Heart left ventricle (tissue), 16 donors: ENCODE measurements around the gene NOTCH4. TPM values are rescaled to one million over a fixed set of nuclear protein-coding genes. Genes with fewer than 3 reads are reported as not detected.
A peak's percentile ranks its signal among the peaks of the same experiment; 100 is the strongest.

ENCODE experiments used
- ATAC-seq, 4 donors: fragments of 200-7000 bp; cut with Tn5 transposase; one replicate each; pipeline ENCODE4 v1.9.1; 2020 to 2022; ENCODE audit warnings: moderate library complexity in 4 of 4, mild to moderate bottlenecking in 3 of 4, moderate number of reproducible peaks in 1 of 4
- DNase-seq, 5 donors: peaks; one replicate each; pipeline ENCODE4 v3.0.0-alpha.2; 2020
- H3K27ac ChIP-seq, 12 donors: fragments of 200-600 bp; sonication (generic) in 4 of 12; one replicate each; pipeline versions ENCODE4 v1.5.0 to v1.8.0; 2016 to 2022; ENCODE audit warnings: mild to moderate bottlenecking in 2 of 12
- H3K27me3 ChIP-seq, 9 donors: fragments of 200-600 bp; sonication (generic) in 2 of 9; one replicate each; pipeline versions ENCODE4 v1.5.1 to v1.8.0; 2016 to 2022; ENCODE audit warnings: mild to moderate bottlenecking in 3 of 9
- H3K36me3 ChIP-seq, 9 donors: fragments of 200-600 bp; sonication (generic) in 2 of 9; one replicate each; pipeline versions ENCODE4 v1.5.0 to v1.8.0; 2018 to 2022; ENCODE audit warnings: mild to moderate bottlenecking in 2 of 9
- H3K4me1 ChIP-seq, 12 donors: fragments of 200-600 bp; sonication (generic) in 4 of 12; one replicate each; pipeline versions ENCODE4 v1.5.0 to v1.8.0; 2016 to 2022; ENCODE audit warnings: mild to moderate bottlenecking in 3 of 12
- H3K4me3 ChIP-seq, 12 donors: fragments of 200-600 bp; sonication (generic) in 4 of 12; one replicate each; pipeline versions ENCODE4 v1.5.0 to v1.8.0; 2017 to 2022; ENCODE audit warnings: mild to moderate bottlenecking in 9 of 12, moderate library complexity in 4 of 12
- H3K9me3 ChIP-seq, 12 donors: fragments of 200-600 bp; sonication (generic) in 4 of 12; one replicate each; pipeline versions ENCODE4 v1.5.0 to v1.8.0; 2016 to 2022; ENCODE audit warnings: mild to moderate bottlenecking in 1 of 12
- POLR2A ChIP-seq, 2 donors: fragments of 450-650 bp; IDR thresholded peaks; one replicate each; pipeline ENCODE4 v1.6.1; 2017; ENCODE audit warnings: antibody characterized with exemption in 2 of 2, mild to moderate bottlenecking in 2 of 2, moderate library complexity in 2 of 2
- WGBS, 4 donors: extraction: QIAGEN DNeasy Blood & Tissue Kit in 2 of 4; methylation state at CpG; one replicate each; pipeline versions ENCODE4 v1.1.5 to v1.1.7; 2013 to 2018; 5-methylcytosine and 5-hydroxymethylcytosine counted together
- intact Hi-C, 10 donors: fragments of 100-400 bp; cut with DNase I; formaldehyde crosslinking; loops; one replicate each; pipeline versions ENCODE4 v1.11.1 to v1.14.2; 2022
- polyA plus RNA-seq, 2 donors: library from polyadenylated mRNA; stranded (reverse); fragments of 200-250 nt; gene quantifications; one replicate each; pipeline ENCODE4 v1.2.3, GENCODE V29; 2013
- total RNA-seq, 9 donors: library from RNA; depleted of rRNA in 2 of 9; stranded (reverse); fragments of >200 nt in 2 of 9; fragmentation: NEBNext Ultra II Directional in 3 of 9; extraction: Animal tissue kit (Norgen Biotek cat#: 25700) in 3 of 9; gene quantifications; one replicate each; pipeline versions ENCODE4 v1.1.0 to v1.2.4, GENCODE V29; 2016 to 2023
- TF ChIP-seq, protein P1 (sequence below), 12 donors: fragments of 200-600 bp; sonication (generic) in 4 of 12; IDR thresholded peaks; one replicate each; pipeline versions ENCODE4 v1.5.0 to v1.8.0; 2018 to 2022; ENCODE audit warnings: antibody characterized with exemption in 12 of 12, mild to moderate bottlenecking in 5 of 12
- donor health status: ischemic (EF 13 %, LVEDD 7.1; RV severe dilation, severe dysfunction).
- donor health status: healthy with polysubstance abuse.
- donor health status: DM: no; HTN: yes; CAD: no.
- donor health status: DM: no; HTN: no; CAD: no.
- donor health status: ischemic (EF 25% LVEDD 6.9; RV normal size, moderate dysfunction).
- donor health status: ischemic (EF 25% LVEDD 5.7; RV mildly dilated, moderate dysfunction).
- donor health status: healthy.
- donor health status: DM: yes; HTN: yes; CAD: no.
- donor health status: ischemic (EF 35%, LVEDD 5.7; RV mildly dilated, moderate dysfunction).
- donor health status: nonischemic (EF 11% LVEDD 7.7; RV severe dilation, severe dysfunction).
- donor health status: DM: yes; HTN: yes; CAD: no.
- donor health status: PGD.
- donor health status: ischemic (EF 29% LVEDD 5.4; RV normal size, mild dysfunction).
- donor health status: nonischemic (EF 23%, LVEDD 6.1; RV moderate dilation, normal function).

NOTCH4 gene
- total and polyA plus RNA-seq, 11 donors: 15.8 to 55.5 (median 24.9) TPM

DNA sequence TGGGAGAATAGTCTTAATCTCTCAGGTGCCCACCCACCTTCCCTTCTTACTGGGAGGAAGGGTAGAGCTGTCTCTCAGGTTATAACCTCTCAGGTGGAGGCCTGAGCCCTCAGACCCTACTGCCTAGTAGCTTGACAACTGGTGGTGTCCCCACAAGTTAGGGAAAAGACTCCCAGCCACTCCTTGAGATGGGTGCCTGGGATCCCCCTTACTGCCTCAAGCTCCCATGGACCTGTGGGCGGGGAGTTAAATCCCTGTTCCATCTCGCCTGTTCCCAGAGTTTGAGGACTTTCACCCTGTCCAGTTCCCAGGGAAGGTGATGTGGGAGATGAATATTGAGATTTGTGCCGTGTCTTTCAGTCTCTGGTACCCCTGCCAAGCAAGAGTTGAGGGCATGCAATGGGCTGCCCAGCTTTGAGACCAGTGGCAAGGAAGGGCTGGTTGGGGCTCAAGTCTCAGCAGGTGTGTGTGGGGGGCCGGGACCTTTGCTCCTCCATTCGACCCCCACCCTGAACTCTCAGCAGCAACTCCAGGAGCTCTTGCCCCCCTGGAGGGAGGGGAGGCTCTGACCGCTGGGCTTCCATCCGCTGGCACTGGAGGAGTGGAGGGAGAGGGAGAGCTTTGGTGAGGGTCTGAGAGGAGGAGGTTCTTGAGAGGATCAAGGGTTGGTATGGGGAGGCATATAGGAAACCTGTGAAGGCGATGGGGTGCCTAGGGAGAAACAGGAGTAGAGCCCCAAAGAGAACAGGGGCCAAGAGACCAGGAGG is 32.8 kb downstream of the NOTCH4 start:
- H3K4me3 ChIP-seq: peak overlapping the region; percentile 5 to 93 (median 80)
- no peak for ATAC-seq
- H3K36me3 ChIP-seq: peaks cover 0 to 25% (median 17%) of the 10 kb centered on the region in 9 donors
- peaks cover 0 to 76% (median 57%) of the 10 kb centered on the region in 12 donors for H3K4me1 ChIP-seq
- peak in 2 of 5 donors; percentile 32 to 54 for DNase-seq
- no peak for TF ChIP-seq POLR2A (IDR thresholded peaks at IDR 0.05)
- TF ChIP-seq, protein P1, sequence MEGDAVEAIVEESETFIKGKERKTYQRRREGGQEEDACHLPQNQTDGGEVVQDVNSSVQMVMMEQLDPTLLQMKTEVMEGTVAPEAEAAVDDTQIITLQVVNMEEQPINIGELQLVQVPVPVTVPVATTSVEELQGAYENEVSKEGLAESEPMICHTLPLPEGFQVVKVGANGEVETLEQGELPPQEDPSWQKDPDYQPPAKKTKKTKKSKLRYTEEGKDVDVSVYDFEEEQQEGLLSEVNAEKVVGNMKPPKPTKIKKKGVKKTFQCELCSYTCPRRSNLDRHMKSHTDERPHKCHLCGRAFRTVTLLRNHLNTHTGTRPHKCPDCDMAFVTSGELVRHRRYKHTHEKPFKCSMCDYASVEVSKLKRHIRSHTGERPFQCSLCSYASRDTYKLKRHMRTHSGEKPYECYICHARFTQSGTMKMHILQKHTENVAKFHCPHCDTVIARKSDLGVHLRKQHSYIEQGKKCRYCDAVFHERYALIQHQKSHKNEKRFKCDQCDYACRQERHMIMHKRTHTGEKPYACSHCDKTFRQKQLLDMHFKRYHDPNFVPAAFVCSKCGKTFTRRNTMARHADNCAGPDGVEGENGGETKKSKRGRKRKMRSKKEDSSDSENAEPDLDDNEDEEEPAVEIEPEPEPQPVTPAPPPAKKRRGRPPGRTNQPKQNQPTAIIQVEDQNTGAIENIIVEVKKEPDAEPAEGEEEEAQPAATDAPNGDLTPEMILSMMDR (IDR thresholded peaks at IDR 0.05): no peak
- H3K27me3 ChIP-seq: no peaks in the 10 kb centered on the region
- 79 to 89% (median 82%) methylated on average over 8 of the region's 8 CpGs for WGBS, 4 donors
- H3K27ac ChIP-seq: peak overlapping the region; percentile 90 to 100 (median 97)
- intact Hi-C loops: loop anchor here in 3 of 10 donors (5.0 to 10.0 kb wide), 3 partner anchors 64 to 1014 kb away; partner anchors contain the start of genes ATF6B (in 1 of the 3), HSD17B8 (in 1 of the 3), RING1 (in 1 of the 3) and RXRB (in 1 of the 3)
- H3K9me3 ChIP-seq: no peaks in the 10 kb centered on the region

DNA sequence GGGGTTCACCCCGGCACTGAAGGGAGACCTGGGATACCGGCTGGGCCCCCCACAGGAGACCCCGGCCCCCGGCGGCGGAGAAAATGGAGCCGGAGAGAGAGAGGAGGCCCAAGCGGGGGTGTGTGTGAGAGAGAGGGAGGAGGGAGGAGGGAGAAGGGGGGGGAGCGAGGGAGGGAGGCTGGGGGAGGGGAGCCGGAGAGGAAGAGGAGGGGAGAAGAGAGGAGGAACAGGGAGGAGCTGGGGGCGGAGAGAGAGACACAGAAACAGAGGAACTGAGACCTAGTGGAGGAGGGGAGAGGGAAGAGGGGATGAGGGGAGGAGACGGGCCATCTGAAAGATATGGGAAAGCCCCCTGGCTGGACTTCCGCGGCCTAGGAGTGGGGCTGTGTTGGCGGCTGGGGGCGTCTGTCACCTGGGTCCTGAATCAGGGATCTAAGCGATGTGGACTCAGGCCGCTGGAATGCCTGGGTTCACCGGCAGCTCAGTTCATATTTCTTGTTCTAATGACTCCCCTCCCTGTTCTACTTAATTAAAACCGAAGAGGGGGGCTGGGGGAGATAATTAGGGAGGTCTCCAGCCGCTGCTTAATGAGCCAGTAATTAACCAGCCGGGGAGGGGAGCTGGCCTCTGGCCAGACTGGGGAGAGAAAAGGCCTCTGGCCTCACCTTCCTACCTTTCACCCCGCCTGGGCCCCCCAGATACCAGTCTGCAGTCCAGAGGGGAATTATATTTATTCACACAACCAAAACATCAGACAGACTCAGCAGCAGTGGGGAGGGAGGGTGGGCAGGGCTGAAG is 33.6 kb downstream of the NOTCH4 start, which contains the start of gene PBX2:
Gene PBX2, minus strand, starts transcription at position 149 of the 798 bp plus-strand sequence. CDS start 287 bp downstream, outside the sequence.
- WGBS, 4 donors: 2 to 3% (median 3%) methylated on average over 20 to 23 of the region's 23 CpGs
- TF ChIP-seq POLR2A (IDR thresholded peaks at IDR 0.05): peak in 1 of 2 donors; percentile 83
- TF ChIP-seq, protein P1 (IDR thresholded peaks at IDR 0.05): no peak
- intact Hi-C loops: loop anchor here in 3 of 10 donors (5.0 to 10.0 kb wide), 3 partner anchors 63 to 1015 kb away; partner anchors contain the start of genes ATF6B (in 1 of the 3), HSD17B8 (in 1 of the 3), RING1 (in 1 of the 3) and RXRB (in 1 of the 3)

DNA sequence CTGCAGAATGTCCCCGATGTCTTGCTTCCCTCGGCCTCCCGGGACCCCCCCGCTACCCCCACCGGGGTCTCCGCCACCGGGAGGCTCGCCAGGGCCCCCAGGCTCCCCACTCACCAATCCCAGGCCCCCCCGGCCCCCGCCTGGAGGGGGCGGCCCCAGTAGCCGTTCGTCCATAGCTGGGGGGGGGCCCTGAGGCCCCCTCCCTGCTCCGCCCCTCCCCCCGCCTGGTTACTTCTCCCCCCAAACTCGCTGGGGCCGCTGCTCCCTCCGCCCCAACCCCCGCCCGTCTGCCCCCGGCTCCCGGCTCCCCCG is 34.2 kb downstream of the NOTCH4 start:
- Histone ChIP-seq H3K36me3 (peaks cover 0 to 27% (median 19%) of the 10 kb centered on the region in 9 donors), H3K27me3 (no peaks in the 10 kb centered on the region), H3K4me3 (peak overlapping the region; percentile 59 to 93 (median 80)), H3K4me1 (peaks cover 0 to 82% (median 55%) of the 10 kb centered on the region in 12 donors), H3K9me3 (no peaks in the 10 kb centered on the region), H3K27ac (peak overlapping the region; percentile 90 to 100 (median 97))
- 10 to 22% (median 15%) methylated on average over 11 to 23 of the region's 23 CpGs; no CpG with 5 or more reads in 1 of the 4 donors for WGBS, 4 donors
- DNase-seq: no peak
- ATAC-seq: peak in 3 of 4 donors; percentile 1 to 4 (median 1)
- TF ChIP-seq POLR2A (IDR thresholded peaks at IDR 0.05): no peak
- TF ChIP-seq, protein P1 (IDR thresholded peaks at IDR 0.05): no peak
- intact Hi-C loops: loop anchor here in 3 of 10 donors (5.0 to 10.0 kb wide), 3 partner anchors 62 to 1015 kb away; partner anchors contain the start of genes ATF6B (in 1 of the 3), HSD17B8 (in 1 of the 3), RING1 (in 1 of the 3) and RXRB (in 1 of the 3)

More for the DNA sequence above, 33.6 kb downstream of the NOTCH4 start, which contains the start of gene PBX2:
- peaks cover 0 to 82% (median 60%) of the 10 kb centered on the region in 12 donors for H3K4me1 ChIP-seq
- peak within 1 kb of the TSS; percentile 59 to 93 (median 80) for H3K4me3 ChIP-seq
- ATAC-seq (peak; percentile 74 to 84 (median 78)), DNase-seq (peak; percentile 91 to 97 (median 95))
- H3K27me3 ChIP-seq: no peaks in the 10 kb centered on the region
- peak within 1 kb of the TSS; percentile 90 to 100 (median 97) for H3K27ac ChIP-seq
- peaks cover 0 to 27% (median 19%) of the 10 kb centered on the region in 9 donors for H3K36me3 ChIP-seq
- H3K9me3 ChIP-seq: no peaks in the 10 kb centered on the region
